H4 (cell line): Measurements from ENCODE around the gene RELL2. TPM values are rescaled to one million over a fixed set of nuclear protein-coding genes. Genes with fewer than 3 reads are reported as not detected.
A peak's percentile ranks its signal among the peaks of the same experiment; 100 is the strongest.
"Not testable (repeated sequence)": the region's sequence is repeated elsewhere in the genome, so short reads cannot be mapped to it uniquely, and the experiment has no call there.

Source experiments
- DNase-seq: peaks from one replicate; pipeline ENCODE4 v3.0.0-alpha.2; 2015; ENCODE audit warnings: low spot score
- total RNA-seq: library from RNA; depleted of rRNA; stranded (reverse); fragments of >200 nt; shearing (Covaris generic); gene quantifications from 2 replicates; pipeline ENCODE4 v1.2.3, GENCODE V29; 2014; rRNA removed

The RELL2 gene, protein sequence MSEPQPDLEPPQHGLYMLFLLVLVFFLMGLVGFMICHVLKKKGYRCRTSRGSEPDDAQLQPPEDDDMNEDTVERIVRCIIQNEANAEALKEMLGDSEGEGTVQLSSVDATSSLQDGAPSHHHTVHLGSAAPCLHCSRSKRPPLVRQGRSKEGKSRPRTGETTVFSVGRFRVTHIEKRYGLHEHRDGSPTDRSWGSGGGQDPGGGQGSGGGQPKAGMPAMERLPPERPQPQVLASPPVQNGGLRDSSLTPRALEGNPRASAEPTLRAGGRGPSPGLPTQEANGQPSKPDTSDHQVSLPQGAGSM
- 4.5 and 8.4 TPM in 2 replicates for total RNA-seq

DNA sequence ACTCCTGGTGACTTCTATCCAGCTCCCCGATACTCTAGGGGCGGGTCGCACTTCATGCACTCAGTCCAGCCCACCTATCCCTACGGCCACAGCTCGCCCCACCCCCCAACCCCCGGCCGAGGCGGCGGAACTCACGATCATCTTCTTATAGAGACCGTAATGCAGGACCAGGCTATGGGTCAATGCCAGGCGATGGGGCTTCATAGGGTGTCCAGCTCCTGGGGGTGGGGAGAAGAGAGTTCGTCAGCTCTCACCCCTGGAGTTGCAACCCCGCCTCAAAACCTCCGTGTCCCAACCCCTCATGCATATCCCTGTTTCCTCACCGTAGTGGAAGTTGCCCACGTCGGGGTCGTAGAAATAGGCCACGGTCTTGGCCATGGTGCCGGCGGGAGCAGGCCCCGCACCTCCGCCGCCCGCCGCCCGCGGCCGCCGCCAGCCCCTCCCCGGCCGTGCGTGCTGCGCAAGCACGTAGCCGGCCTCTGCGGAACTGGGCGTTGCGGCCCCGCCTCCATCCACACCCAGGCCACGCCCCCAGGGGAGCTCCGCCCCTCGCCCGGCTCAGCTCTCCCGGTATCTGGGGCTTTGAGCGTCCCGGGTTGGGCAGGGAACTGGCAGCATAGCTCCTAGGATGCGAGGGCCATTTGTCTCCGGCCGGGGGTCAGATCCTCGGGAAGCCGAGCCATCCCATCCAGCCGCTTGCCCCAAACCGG, at the start of gene RELL2, which contains the start of gene HDAC3:
Gene RELL2, plus strand, starts transcription at position 585 of the 710 bp plus-strand sequence. CDS start 1,229 bp downstream, outside the sequence.
Gene HDAC3, minus strand, starts transcription at position 437 of the 710 bp plus-strand sequence. Its CDS starts 59 bp downstream, at position 378.
- peak; percentile 78 for DNase-seq

DNA sequence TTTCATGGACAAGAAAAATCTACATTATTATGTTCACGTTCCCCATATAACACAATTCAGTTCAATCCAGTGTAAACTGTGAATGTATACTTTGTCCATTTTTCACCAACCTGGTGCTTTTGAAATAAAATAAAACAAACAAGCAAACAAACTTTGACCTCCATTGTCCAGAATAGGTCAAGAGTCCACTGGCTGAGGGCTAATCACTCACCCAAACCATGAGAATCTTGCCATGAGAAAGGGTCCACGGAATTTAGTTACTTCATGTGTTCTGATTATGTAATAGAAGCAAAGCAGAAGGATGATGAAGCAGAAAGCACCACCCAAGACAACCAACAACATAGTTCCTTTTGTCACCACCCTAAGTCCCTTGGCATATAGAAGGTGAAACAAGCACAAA, 46.7 kb upstream of the RELL2 start:
- DNase-seq: no peak

DNA sequence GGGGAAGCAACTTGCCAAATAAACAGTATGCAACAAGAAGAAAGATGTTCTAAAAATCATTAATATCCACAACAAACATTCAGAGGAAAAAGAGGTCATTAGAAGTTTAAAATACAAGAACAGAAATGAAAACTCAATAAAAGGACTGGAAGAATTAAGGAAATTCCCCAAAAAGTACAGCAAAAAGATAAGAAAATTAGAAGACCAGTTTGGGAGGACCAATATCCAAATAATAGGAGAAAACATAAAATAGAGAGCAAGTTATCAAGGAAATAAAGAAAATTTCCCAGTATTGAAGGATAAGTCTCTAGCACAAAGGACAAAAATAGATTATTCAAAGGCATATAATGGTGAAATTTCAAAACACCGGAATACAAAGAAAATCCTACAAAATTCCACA, 39.9 kb upstream of the RELL2 start:
- no peak for DNase-seq

DNA sequence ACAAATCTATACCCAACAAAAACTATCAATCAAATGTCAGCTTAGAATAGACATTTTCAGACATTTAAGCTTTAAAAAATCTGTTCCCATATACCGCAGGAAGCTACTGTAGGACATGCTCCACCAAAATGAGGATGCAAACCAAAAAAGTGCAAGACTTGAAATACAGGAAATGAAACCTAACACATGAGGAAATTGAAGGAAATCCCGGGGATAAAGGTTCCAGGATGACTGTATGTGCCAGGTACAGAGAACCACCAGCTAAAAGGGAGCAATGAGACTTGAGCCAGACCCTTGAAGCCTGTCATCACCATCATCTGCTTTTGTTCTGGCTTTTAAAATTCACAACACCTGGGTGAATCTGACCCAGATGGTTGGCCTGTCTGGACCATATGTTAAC, 39.4 kb upstream of the RELL2 start:
- DNase-seq: no peak

DNA sequence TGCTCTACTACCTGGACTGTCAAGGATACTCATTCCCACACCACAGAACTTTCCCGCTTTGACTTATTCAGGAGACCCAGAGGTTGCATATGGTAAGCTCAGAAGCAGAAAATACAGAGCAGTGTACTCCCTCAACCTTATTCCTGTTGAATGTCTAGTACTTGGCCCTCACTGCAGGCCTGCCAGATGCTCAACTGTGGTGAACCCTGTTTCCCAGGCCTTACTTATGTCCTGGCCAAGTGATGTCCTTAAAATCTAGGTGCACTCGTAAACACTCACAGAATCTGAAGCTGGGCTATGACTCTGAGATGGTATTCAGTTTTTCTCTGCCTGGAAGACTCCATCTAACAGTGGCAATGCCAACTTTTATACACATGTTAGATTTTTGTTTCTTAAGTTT, 39.0 kb upstream of the RELL2 start:
- no peak for DNase-seq

DNA sequence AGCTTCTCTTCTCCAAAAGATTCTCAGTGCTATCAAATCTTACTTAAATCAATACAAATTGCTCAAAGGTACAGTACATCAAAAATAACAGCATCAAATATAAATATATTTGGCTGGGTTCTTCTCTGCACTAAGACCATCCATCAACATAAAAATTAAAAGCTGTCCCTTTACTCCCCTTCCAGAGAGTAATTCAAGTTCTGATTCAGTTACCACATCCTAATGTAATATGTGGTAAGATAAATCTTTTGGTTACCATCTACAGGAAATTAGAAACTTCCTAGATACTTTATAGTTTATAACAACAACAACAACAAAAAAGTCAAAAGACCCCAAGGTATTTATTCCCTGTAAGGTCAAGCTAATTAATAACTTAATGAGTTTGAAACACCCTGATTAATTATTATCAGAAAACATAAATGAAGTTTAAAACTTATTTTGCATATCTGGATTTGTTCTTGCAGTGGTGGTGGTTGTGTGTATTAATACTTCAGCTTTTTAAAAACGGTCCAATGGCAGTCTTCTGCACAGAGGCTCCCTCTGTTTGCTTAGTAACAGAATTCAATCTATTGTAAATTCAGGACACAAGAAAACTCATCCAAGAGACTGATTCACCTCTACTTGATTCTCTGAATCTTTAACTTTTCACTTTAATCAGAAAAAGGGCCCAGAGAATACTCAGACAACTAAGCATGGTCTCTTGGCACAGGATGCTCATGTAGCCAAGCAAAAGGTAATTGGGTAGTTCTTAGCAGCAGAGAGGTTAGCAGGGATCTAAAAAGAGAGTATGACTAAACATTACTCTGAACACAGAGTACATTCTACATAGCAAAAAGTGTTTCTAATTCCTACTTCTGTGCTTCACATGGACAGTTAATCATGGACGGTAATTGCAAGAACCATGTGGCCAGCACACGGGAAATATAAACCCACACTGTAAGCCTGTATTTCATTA, 38.1 kb upstream of the RELL2 start:
- DNase-seq: no peak

DNA sequence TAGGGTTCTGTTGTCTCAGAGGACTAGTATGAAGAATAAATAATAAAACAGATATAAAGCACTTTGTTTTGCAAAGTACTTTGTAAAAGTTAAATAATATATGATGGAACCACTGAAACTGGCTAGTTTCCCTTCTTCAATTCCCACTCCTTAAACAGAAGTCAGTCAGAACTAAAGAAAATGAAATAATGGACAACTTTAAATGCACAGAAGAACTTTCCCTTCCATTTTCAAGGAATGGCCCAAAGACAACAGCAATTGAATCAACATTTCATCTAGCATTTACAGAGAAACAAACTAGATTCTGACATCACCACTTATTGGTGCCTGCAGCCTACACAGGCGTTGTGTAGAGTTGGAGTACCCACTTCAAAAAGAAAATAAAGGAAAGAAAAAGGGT, 34.2 kb upstream of the RELL2 start:
- no peak for DNase-seq

DNA sequence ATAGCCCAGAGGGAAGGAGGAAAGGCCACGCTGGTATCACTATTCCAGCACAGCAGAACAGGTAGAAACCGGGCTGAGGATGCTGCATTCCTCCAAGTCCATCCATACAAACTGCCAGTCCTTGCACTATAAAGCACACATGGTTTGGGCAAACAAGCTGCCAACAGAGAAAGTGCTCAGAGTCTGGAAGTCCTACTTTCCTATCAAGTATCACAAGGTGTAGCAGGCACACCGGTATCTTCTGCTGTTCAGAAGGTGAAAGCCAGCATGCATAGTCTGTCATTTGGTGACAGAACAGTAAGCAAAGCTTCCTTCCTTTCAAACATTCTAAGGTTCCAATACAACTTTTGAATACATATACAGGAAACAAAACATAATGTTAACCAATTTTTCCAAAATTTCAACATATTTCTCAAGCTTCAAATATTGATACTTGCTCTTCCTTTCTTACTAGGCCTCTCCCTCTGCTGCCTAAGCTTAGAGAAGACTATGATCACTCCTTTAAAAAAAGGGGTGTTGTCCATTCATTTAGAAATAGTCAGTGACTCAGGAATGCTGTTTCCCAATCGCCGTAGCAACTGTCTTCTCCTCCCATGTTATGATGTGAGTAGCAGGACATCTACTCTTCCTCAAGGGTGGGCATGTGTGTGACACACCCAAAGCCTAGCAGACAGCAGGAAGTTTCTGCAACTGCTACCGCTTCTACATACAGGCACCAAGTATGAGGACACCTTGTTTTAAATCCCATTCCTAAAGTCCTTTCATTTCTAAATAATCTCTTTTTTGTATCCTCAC, 32.7 kb upstream of the RELL2 start:
- DNase-seq: peak; percentile 46

DNA sequence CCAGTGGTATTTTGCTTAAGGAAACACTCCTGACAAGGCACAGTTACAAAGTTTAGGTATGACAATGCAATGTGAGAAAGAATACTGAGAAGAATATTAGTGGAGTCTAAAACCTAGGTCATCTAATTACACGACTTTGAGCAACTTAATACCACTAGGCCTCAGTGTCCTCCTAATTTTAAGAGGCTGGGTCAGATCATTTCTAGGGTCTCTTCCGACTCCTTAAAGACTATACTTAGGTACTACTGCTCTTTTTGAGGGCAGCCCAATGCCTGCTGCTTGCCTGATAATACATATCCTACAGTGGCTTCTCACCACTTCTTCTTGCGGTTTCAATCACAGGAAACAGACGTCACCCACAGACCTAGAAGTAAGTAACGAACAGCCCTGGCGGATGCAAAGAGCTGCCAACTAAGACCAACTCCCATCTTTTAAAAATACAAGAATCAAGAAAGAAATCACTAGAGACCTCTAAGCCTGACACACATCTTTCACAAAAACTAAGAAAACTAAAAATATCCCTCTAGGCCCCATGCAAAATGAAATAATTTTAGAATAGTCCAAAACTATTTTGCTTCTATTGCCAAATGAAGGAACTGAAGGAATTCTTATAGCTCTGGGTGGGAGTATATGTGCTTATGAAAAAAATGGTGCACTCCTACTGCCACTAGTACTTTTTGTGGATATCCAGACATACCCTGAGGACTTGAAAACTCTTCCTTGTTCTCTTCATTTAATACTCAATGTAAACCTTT, 31.1 kb upstream of the RELL2 start:
- no peak for DNase-seq

DNA sequence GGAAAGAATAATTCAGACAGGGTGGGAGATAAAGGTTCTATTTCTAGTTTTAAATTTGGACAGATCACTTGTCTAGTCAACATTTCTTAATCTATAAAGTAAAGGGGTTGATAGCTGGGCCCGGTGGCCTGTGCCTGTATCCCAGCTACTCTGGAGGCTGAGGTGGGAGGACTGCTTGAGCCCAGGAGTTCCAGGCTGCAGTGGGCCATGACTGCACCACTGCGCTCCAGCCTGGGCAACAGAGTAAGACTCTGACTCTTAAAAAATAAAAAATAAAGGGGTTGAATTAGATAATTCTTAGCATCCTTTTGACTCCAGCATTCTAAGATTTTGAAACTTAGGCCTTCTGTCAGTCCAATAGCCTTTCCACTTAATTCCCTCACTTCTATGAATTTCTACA, 28.8 kb upstream of the RELL2 start:
- DNase-seq: no peak

DNA sequence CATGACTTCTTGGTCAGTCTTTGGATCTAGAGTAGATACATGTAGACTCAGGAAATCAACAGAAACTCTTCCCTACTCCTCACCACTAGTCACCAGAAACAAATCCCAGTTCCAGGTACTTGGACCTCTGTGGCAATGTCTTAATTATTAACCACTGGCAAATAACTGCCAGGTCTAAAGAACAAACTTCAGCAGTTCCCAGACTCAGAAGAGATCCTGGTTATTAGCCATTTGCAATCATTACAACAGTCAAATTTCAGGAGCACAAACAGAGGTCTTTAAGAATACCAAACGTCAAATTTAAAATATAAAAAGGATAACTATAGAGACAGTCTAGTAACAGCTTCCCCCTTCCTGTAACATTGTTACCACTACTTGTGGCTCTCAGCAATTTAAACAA, 28.2 kb upstream of the RELL2 start:
- no peak for DNase-seq

DNA sequence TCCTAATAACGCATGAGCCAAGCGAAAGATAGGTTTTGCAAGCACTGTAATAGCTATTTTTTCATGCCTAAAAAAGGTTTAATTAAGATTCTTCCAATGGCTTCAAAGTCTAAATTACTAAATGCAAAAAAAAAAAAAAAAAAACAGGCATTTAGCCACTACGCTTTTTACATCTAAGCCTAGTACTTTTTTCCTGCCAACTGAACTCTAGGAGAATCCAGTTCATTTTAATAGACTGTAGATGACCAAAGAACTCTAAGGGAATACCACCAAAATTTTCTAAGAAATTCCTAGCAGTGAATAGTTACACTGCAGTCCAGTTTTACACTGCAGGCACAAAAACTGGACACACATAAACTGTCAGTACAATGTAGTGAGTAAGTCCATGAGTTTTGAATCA, 27.8 kb upstream of the RELL2 start:
- no peak for DNase-seq

DNA sequence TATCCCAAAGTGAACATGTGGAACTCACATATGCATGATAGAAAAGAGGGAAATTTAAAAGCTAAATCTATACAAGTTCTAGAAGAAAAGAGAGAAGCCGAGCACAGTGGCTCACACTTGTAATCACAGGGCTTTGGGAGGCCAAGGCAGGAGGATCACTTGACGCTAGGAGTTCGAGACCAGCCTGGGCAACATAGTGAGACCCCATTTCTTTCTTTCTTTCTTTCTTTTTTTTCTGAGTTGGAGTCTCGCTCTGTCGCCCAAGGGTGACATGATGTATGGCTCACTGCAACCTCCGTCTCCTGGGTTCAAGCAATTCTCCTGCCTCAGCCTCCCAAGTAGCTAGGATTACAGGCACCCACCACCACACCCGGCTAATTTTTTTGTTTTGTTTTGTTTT, 26.9 kb upstream of the RELL2 start:
- not testable (repeated sequence) for DNase-seq

DNA sequence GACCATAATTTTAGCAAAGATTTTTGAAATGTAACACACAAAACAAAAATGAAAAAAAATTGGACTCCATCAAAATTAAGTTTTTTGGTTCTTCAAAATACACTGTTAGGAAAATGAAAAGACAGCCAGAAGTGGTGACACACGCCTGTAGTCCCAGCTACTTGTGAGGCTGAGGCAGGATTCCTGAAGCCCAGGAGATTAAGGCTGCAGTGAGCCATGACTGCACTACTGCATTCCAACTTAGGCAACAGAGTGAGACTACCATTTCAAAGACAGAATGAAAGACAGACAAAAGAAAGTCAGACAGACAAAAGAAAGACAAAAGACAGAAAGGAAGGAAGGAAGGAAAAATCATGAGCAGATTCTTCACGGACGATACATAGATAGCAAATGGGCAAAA, 25.5 kb upstream of the RELL2 start:
- no peak for DNase-seq

DNA sequence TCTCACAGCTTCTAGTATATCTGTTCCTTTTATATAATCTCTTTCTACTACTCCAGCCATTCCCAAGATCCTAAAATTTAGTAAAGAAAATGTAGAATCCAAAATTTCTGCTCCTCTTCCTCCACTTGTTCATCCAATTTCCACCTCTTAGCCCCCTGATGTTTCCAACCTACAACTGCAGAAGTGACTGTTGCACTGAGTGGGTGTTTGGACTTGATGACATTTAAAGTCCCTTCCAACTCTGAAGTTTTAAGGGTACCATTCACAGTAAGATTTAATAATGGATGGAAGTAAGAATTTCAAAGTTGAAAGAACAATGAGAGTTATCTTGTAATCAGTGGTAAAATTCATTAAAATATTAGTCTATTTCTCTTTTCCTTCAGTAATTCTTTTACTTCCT, 23.5 kb upstream of the RELL2 start:
- no peak for DNase-seq

DNA sequence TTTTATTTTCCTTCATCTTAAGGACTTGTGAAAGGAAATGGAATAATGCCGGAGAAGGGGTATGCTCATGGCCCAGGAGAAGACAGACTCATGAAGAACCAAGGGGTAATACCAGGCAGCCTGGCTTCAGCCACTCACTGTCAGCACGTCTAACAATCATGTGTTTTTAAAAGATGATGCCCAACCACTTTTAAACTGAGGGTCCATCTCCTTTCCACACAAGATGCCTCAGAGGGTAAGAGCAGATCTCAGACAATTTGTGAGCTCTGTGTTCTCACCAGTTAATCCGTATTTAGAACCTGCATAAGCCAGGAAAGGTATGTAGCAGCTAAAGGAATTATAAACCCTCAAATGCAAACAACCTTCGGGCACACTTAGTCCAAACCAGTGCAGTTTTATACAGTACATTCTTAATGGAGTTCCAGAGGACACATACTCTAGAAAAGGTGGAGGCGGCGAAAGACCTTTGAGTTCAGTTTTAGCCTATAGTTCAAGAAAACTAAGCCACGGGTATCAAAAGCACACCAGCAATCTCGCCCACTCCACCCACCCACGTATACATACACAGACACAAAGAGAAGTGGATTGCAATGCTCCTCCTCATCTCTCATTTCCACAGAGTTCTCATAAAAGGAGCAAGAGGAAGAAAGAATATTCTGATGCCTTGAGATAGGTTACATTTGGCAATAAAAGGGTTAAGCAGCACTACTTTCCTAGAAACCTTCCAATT, 20.6 kb upstream of the RELL2 start:
- DNase-seq: no peak

DNA sequence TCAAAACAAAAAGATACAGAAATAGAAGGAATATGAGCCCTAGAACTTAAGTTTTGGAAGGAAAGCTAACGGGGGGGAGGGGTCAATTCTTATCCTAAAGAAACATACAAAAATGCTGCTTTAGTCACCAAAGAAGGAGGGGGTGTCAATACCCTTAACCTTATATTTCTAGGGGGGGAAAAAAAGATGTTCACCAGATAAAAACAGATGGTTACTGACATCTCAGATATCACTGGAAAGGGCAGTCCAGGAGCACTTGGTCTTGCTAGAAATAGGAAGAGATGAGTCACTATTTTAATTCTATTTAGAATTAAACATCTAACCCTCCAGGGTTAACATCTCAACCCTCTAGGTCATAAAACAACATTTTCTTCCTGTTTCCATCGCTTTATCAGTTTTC, 19.7 kb upstream of the RELL2 start:
- DNase-seq: no peak

DNA sequence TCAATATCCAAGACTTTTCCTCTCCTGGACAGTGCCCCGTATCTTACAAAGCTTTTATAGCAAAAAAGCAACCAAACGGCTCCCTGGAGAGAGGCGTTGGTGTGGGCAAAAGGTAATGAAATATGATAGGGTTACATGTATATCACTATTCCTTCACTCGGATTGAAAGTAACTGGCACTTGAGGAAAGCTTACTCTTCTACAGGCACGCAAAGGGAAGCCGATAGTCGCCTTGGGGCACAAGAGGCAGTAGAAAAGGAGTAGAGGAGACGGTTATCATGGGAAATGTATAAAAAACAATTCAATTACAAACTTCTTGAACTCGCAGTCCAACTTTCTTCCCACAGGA, 19.1 kb upstream of the RELL2 start:
- no peak for DNase-seq

DNA sequence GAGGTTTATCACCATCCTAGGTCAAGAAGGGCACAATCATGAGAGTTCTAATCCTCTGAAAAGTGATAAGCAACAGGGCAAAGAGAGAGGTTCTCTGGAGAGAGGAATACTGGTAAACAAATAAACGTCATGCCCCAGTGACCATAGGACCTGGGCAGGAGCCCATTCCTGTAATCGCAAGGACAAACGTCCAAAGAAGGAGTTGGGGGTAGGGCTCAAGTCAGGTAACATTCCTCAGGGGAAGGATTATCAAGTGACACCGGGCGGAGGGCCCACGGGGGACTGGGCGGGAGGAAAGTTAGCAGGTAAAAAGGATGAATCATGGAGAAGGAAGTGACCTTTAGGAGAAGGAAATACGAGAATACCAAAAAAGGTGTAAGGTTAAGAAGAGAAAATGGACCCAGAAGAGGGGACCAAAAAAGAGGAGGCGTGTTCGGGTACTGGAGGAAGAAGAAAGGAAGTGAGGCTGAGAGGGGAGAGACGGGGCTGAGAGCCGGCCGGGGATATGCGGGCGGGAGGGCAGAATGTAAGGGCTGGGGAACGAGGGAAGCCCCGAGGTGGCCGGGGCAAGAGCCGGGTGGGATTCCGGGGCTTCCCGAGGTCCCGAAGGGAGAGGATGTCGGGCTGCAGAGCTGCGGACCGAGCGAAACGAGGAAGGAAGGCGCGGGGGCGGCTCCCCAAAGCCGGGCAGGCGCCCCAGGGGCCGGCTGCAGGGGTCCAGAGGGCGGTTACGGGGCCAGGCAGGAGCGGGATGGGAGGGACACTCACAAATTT, 18.6 kb upstream of the RELL2 start:
- peak; percentile 30 for DNase-seq
